GM12878 (cell line): Measurements from ENCODE around the gene CCDC47. TPM values are rescaled to one million over a fixed set of nuclear protein-coding genes. Genes with fewer than 3 reads are reported as not detected.

Experiments
- ATAC-seq: fragments of 200-7000 bp; cut with Tn5 transposase; 3 replicates; pipeline ENCODE4 v1.9.1; 2020; ENCODE audit warnings: mild to moderate bottlenecking, moderate library complexity
- BruUV-seq: library from RNA; stranded (reverse); fragments of 400-500 nt; replicated peaks from 2 replicates; lab custom pipeline; 2021; lab: Mats Ljungman, UMichigan
- CTCF ChIA-PET: fragments of 300-600 bp; sonication (Branson Sonifier 250); formaldehyde crosslinking; extraction: SDS; loops from one replicate; lab custom pipeline; 2021; ENCODE audit warnings: inconsistent platforms; lab: Yijun Ruan, JAX
- POLR2A ChIA-PET: fragments of 350-600 bp; formaldehyde crosslinking; extraction: SDS; loops from one replicate; lab custom pipeline; 2021; ENCODE audit warnings: inconsistent platforms; lab: Charles Lee
- RAD21 ChIA-PET: fragments of 300-600 bp; sonication (Branson Sonifier 250); formaldehyde crosslinking; loops from one replicate; lab custom pipeline; 2023; ENCODE audit warnings: antibody characterized with exemption; ENCODE audit not compliant: unreplicated experiment; lab: Charles Lee
- SMC1A ChIA-PET: fragments of 300-600 bp; sonication (Branson Sonifier 250); formaldehyde crosslinking; loops from one replicate; lab custom pipeline; 2023; ENCODE audit not compliant: unreplicated experiment, uncharacterized antibody; lab: Charles Lee
- DNase-seq: peaks from one replicate; pipeline ENCODE4 v3.0.0-alpha.2; 2011; ENCODE audit warnings: low read depth, low spot score
- FAIRE-seq: peaks from 3 replicates; lab custom pipeline; 2011; peaks lifted over from hg19 to GRCh38; lab: Jason Lieb, UNC
- H2AFZ ChIP-seq: 2 replicates; pipeline ENCODE4 v1.6.0; 2011; ENCODE audit warnings: low read depth, low read length, control low read depth; ENCODE audit not compliant: control insufficient read depth
- H3K27ac ChIP-seq: 2 replicates; pipeline ENCODE4 v1.5.1; 2011; ENCODE audit warnings: control low read depth; ENCODE audit not compliant: control insufficient read depth, insufficient read depth
- H3K27me3 ChIP-seq, 2 experiments: replicated peaks in 1 of 2; 2 replicates each; pipeline versions ENCODE4 v1.6.0 to v1.6.1; 2011; ENCODE audit warnings: low read length in 1 of 2; ENCODE audit not compliant: control insufficient read depth in 2 of 2, insufficient read depth in 2 of 2
- H3K36me3 ChIP-seq, 2 experiments: 2 replicates each; pipeline ENCODE4 v1.5.1; 2011; ENCODE audit warnings: low read length in 1 of 2; ENCODE audit not compliant: control insufficient read depth in 2 of 2, insufficient read depth in 2 of 2
- H3K4me1 ChIP-seq: 2 replicates; pipeline ENCODE4 v1.6.1; 2011; ENCODE audit warnings: mild to moderate bottlenecking, low read length, moderate library complexity, mixed read lengths; ENCODE audit not compliant: control insufficient read depth, insufficient read depth
- H3K4me2 ChIP-seq: 2 replicates; pipeline ENCODE4 v1.6.0; 2011; ENCODE audit warnings: control low read depth; ENCODE audit not compliant: control insufficient read depth, insufficient read depth
- H3K4me3 ChIP-seq: fragments of 200-600 bp; sonication (generic); 2 replicates; pipeline ENCODE4 v1.5.1; 2016
- H3K79me2 ChIP-seq: 2 replicates; pipeline ENCODE4 v1.6.0; 2011; ENCODE audit warnings: low read length; ENCODE audit not compliant: control insufficient read depth, insufficient read depth
- H3K9ac ChIP-seq: 2 replicates; pipeline ENCODE4 v1.8.0; 2011; ENCODE audit warnings: low read length, control low read depth, mixed read lengths; ENCODE audit not compliant: control insufficient read depth, insufficient read depth
- H3K9me3 ChIP-seq: replicated peaks from 3 replicates; pipeline ENCODE4 v1.5.1; 2011; ENCODE audit warnings: mild to moderate bottlenecking, low read length; ENCODE audit not compliant: control insufficient read depth, insufficient read depth
- H4K20me1 ChIP-seq: 2 replicates; pipeline ENCODE4 v1.6.0; 2011; ENCODE audit not compliant: control insufficient read depth, insufficient read depth
- ATF2 ChIP-seq: IDR thresholded peaks from 2 replicates; pipeline ENCODE4 v1.6.1; 2012; ENCODE audit warnings: low read length, inconsistent platforms
- CBX5 ChIP-seq: sonication (generic); IDR thresholded peaks from 2 replicates; pipeline ENCODE4 v1.6.1; 2016; ENCODE audit warnings: low read depth, moderate library complexity, mild to moderate bottlenecking, inconsistent platforms
- CREB1 ChIP-seq: IDR thresholded peaks from 2 replicates; pipeline ENCODE4 v1.6.1; 2012; ENCODE audit warnings: low read depth, mild to moderate bottlenecking, inconsistent platforms
- CREM ChIP-seq: IDR thresholded peaks from 2 replicates; pipeline ENCODE4 v1.6.1; 2014; ENCODE audit warnings: antibody characterized with exemption, low read depth
- IRF5 ChIP-seq: fragments of 450-650 bp; IDR thresholded peaks from 2 replicates; pipeline ENCODE4 v1.6.1; 2017; ENCODE audit warnings: borderline replicate concordance
- MYB ChIP-seq: fragments of 150-350 bp; IDR thresholded peaks from 2 replicates; pipeline ENCODE4 v1.6.1; 2014; ENCODE audit warnings: mild to moderate bottlenecking, low read depth, low read length, borderline replicate concordance
- MYC ChIP-seq: IDR thresholded peaks from 2 replicates; pipeline ENCODE4 v1.6.1; 2011; ENCODE audit warnings: mild to moderate bottlenecking, low read length, moderate library complexity, inconsistent platforms; ENCODE audit not compliant: insufficient read depth, insufficient replicate concordance, insufficient read length, severe bottlenecking
- NBN ChIP-seq: fragments of 450-650 bp; IDR thresholded peaks from 2 replicates; pipeline ENCODE4 v1.6.1; 2016
- NKRF ChIP-seq: fragments of 450-650 bp; conservative IDR thresholded peaks from 2 replicates; pipeline ENCODE4 v1.6.1; 2017; ENCODE audit warnings: mild to moderate bottlenecking, moderate library complexity
- NR2F1 ChIP-seq: fragments of 450-650 bp; conservative IDR thresholded peaks from 2 replicates; pipeline ENCODE4 v1.6.1; 2017; ENCODE audit warnings: mild to moderate bottlenecking
- PML ChIP-seq: IDR thresholded peaks from 2 replicates; pipeline ENCODE4 v1.6.1; 2012; ENCODE audit warnings: low read length, inconsistent platforms
- RBBP5 ChIP-seq: fragments of 200-600 bp; sonication (generic); conservative IDR thresholded peaks from 2 replicates; pipeline ENCODE4 v1.6.1; 2016
- SREBF2 ChIP-seq: IDR thresholded peaks from 2 replicates; pipeline ENCODE4 v1.6.1; 2012; ENCODE audit warnings: mild to moderate bottlenecking, low read length
- TBL1XR1 ChIP-seq: IDR thresholded peaks from 2 replicates; pipeline ENCODE4 v1.6.1; 2012; ENCODE audit warnings: low read depth, low read length, improper control_type of control experiment
- ZBTB40 ChIP-seq: fragments of 450-650 bp; IDR thresholded peaks from 2 replicates; pipeline ENCODE4 v1.6.1; 2016; ENCODE audit warnings: mild to moderate bottlenecking, moderate library complexity, borderline replicate concordance
- ZNF207 ChIP-seq: fragments of 450-650 bp; IDR thresholded peaks from 2 replicates; pipeline ENCODE4 v1.6.1; 2014; ENCODE audit warnings: antibody characterized with exemption, mild to moderate bottlenecking, borderline replicate concordance
- WGBS: methylation state at CpG from one replicate; pipeline ENCODE4 v1.1.6; 2016; ENCODE audit warnings: low lambda C conversion rate; ENCODE audit not compliant: insufficient replicate concordance, insufficient coverage; ENCODE audit errors: missing lambda C conversion rate; 5-methylcytosine and 5-hydroxymethylcytosine counted together
- in situ Hi-C: fragments of 300-500 bp; cut with MboI; formaldehyde crosslinking; loops from 9 replicates; pipeline ENCODE4 v1.14.3; 2018; ENCODE audit warnings: mixed read lengths
- intact Hi-C: fragments of 100-400 bp; cut with micrococcal nuclease; formaldehyde crosslinking; loops from one replicate; pipeline ENCODE4 v1.14.2; 2022; ENCODE audit not compliant: unreplicated experiment
- polyA plus RNA-seq, 11 experiments: library from polyadenylated mRNA; depleted of rRNA in 4 of 11; unstranded in 6 of 11; stranded (reverse) in 5 of 11; fragments of >200 nt; fragmentation: Nextera tagmentation in 4 of 11; fragmentation: Illumina TruSeq in 1 of 11; extraction: Ambion mirVana in 4 of 11; extraction: Trizol in 1 of 11; gene quantifications; 1 replicate in 1 of 11; 2 replicates in 10 of 11; pipeline versions ENCODE4 v1.2.1 to v1.2.3, GENCODE V29; 2011 to 2016; ENCODE audit warnings: inconsistent platforms in 2 of 11, missing spikeins in 2 of 11, low read depth in 1 of 11
- total RNA-seq, 4 experiments: library from RNA; depleted of rRNA in 3 of 4; stranded (reverse); fragments of >200 nt in 3 of 4; fragmentation: Illumina TruSeq in 1 of 4; extraction: Trizol in 1 of 4; gene quantifications; 2 replicates each; pipeline versions ENCODE4 v1.2.1 to v1.2.3, GENCODE V29; 2013 to 2021

CCDC47 gene
- total and polyA plus RNA-seq, 10 of the 15 experiments (the other 5 are each of a cell fraction or from before 2014, with no cell fraction given), result 13.6 to 81.4 (median 58.9) TPM

GRCh38 chr17:63786117-63786516 is 12.7 kb upstream of the CCDC47 start:
- intact Hi-C loops (no loop called here), in situ Hi-C loops (no loop called here)
- BruUV-seq, result no TSS peak
- H3K4me3 ChIP-seq, result no peak overlapping the region
- H3K4me2 ChIP-seq, result no peak overlapping the region
- ATAC-seq, result no peak
- peaks cover 8% of the 10 kb centered on the region; the same call in 1 of the 2 replicates for H3K4me1 ChIP-seq
- H3K27ac ChIP-seq, result no peak overlapping the region
- RAD21 ChIA-PET, result interaction anchor here (0.8 kb wide), 1 partner anchor 12 kb away, joined by 3 read pairs; no protein-coding TSS in a partner anchor
- H3K79me2 ChIP-seq, result peaks cover 43% of the 10 kb centered on the region
- H4K20me1 ChIP-seq, result no peaks in the 10 kb centered on the region
- POLR2A ChIA-PET, result interaction anchor here (0.6 to 5.6 kb wide), 4 partner anchors 10 to 53 kb away, joined by 3 to 49 read pairs (median 4); partner anchors contain the start of genes CCDC47 and DDX42
- peaks cover 4 to 10% of the 10 kb centered on the region in 2 experiments for H3K36me3 ChIP-seq
- DNase-seq, result no peak
- FAIRE-seq, result no peak
- 95% methylated on average over 1 of the region's 1 CpG for WGBS
- H2AFZ ChIP-seq, result no peak overlapping the region
- H3K9me3 ChIP-seq, result no peaks in the 10 kb centered on the region
- SMC1A ChIA-PET, result interaction anchor here (1.0 to 1.4 kb wide), 3 partner anchors 19 to 91 kb away, joined by 3 read pairs; no protein-coding TSS in a partner anchor
- no peaks in the 10 kb centered on the region for H3K27me3 ChIP-seq
- no peak for TF ChIP-seq PML
- no peak for TF ChIP-seq MYC
- TF ChIP-seq ZBTB40, result no peak
- no peak for TF ChIP-seq SREBF2
- TF ChIP-seq ATF2, result no peak
- no peak for TF ChIP-seq TBL1XR1
- TF ChIP-seq NBN, result no peak
- TF ChIP-seq NKRF, result no peak
- TF ChIP-seq IRF5, result no peak
- no peak for TF ChIP-seq RBBP5
- TF ChIP-seq ZNF207, result no peak
- no peak for TF ChIP-seq CREB1
- TF ChIP-seq CREM, result no peak
- no peak for TF ChIP-seq CBX5
- TF ChIP-seq MYB, result no peak
- TF ChIP-seq NR2F1, result no peak
- CTCF ChIA-PET, result interaction anchor here (0.7 to 4.0 kb wide), 2 partner anchors 11 to 80 kb away, joined by 3 to 10 read pairs; no protein-coding TSS in a partner anchor
- no peak overlapping the region for H3K9ac ChIP-seq
